ENCODE results near the gene WDR91.
"Not testable (repeated sequence)": the region's sequence is repeated elsewhere in the genome, so short reads cannot be mapped to it uniquely, and the experiment has no call there.

Gene WDR91

DNA sequence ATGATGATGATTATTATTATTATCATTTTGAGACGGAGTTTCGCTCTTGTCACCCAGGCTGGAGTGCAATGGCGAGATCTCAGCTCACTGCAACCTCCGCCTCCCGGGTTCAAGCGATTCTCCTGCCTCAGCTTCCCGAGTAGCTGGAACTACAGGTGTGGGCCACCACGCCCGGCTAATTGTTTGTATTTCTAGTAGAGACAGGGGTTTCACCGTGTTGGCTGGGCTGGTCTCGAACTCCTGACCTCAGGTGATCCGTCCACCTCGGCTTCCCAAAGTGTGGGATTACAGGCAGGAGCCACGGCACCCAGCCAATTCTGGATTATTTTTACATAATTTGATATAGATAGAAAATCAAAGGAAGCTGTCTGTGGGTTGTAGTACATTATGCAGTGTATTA, 22.8 kb upstream of the WDR91 start:
- in situ Hi-C loops (cut with HindIII; ENCODE audit: low sequenced_read_pairs) = not testable (repeated sequence)

DNA sequence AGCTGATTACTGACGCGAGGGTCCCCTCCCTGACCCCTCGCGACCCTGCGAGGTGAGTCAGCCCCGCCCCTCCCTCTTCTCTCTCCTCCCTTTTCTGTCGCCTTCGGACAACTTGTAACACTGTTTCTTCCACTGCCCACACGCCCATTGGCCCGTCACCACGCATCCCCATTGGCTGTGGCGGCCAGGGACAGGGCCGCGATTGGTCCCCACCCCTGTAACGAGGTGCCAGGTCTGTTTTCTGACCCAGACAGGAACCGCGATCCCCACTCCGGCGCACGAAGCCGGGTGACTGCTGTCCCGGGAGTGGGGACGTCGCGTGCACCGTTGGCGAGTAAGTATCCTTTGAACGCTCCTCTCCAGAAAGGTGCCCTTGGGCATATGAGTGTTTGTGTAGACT, 22.2 kb upstream of the WDR91 start, which contains the start of gene STRA8:
Gene STRA8, plus strand, starts transcription at position 269 of the 400 bp plus-strand sequence. CDS start 6,687 bp downstream, outside the sequence.
- in situ Hi-C loops (cut with HindIII; ENCODE audit: low sequenced_read_pairs) = no loop called here

DNA sequence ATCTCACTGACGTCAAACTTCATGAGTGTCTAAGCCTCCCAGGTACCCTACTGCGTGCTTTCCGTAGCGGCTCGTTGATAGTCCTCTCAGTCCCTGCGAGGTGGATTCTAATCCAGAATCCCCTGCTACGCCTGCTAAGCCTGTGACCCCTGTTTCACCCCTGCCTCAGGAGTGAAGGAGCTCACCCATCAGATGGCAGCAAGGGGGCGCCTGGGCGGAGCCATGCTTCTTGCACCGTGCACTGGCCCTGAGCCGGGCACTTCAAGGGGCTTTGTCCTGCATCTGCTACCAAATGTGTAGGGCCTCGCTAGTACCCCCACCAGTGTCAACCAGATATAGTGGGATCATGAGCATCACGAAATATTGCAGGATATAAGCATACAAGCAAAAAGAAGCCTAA, 21.4 kb upstream of the WDR91 start:
- in situ Hi-C loops (cut with HindIII; ENCODE audit: low sequenced_read_pairs) = no loop called here

DNA sequence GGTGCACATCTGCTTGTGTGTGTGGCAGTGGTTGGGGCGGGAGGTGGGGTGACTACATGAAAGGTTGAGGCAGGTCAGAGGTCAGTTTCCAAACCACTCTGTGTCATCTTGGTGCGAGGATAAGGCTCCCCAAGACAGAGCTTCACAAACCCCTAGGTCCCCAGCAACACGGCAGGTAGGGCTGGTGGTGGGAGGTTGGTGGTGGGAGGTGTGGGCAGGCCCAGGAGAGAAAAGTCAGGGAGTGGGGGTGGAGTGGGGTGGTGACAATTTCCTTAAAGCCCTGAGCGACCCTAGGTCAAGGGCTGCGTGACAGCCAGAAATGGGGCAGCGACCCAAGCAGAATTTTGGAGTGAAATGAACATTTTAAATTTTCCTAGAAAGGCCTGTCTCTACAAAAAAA, 20.8 kb upstream of the WDR91 start:
- in situ Hi-C loops (cut with HindIII; ENCODE audit: low sequenced_read_pairs) = no loop called here

DNA sequence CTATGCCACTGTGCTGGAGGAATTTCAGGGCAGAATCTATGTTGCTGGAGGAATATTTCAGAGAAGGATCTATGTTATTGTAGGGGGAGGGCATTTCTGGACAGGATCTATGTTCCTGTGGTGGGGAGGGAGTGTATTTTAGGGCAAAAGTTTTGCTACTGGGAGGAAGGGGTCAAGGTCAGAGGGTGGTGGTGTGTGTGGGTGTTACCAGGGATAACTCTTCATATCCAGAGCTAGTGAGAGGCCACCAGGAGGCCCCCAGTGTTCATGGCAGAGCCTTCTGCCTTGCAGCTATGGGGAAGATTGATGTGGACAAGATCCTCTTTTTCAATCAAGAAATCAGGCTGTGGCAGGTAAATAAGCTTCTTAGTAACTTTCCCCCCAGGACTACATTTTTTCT, 20.4 kb upstream of the WDR91 start:
- in situ Hi-C loops (cut with HindIII; ENCODE audit: low sequenced_read_pairs) = no loop called here

DNA sequence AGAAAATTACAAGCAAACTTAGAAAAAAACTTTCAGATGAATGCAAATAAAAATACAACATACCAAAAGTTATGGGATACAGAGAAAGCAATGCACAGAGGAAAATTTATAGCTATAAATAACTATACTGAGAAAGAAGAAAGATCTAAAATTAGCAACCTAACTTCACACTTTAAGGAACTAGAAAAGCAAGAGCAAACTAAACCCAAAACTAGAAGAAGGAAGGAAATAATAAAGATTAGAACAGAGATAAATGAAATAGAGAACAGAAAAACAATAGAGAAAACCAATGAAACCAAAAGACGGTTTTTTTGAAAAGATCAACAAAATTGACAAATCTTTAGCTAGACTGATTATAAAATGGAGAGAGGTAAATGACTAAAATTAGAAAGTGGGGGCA, 12.7 kb upstream of the WDR91 start:
- in situ Hi-C loops (cut with HindIII; ENCODE audit: low sequenced_read_pairs) = no loop called here

DNA sequence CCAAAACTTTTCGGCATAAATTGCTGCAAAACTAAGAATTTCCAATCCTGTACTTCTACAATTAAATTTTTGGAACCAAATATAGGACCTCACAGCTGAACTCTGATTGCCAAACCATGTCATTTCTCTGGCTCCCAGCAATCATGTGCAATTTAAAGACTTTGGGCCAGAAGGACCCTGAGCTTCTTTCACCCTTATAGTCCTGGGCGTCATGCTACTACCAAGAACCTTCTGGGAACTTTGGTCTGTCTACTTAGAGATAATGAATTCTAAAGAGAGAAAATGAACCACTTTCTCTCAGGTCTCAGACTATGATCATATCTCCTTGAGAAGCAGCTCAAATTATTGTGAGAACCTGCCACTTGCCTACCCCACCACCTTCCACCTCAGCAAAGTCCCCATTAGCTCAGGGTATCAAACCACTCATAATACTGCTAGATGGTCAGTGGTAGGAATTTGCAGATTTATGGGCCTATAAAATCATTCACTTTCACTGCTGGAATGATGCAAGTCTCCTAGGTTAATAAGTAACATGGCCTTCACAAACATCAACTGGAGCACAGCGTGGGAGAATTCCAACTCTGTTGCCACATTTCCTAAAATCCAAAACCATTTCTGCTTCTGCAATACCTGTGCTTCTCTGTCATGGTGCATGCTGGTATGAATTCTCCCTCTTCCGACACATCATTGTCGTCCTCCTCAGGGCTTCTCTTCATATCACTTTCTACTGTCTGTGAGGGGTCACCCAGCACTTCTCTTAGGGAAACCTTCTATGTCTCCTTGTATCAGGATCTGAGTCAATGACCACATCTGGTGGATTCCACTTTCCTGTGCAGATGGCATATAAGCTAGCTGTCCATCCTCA, 6.6 kb upstream of the WDR91 start:
- in situ Hi-C loops (cut with HindIII; ENCODE audit: low sequenced_read_pairs) = no loop called here

DNA sequence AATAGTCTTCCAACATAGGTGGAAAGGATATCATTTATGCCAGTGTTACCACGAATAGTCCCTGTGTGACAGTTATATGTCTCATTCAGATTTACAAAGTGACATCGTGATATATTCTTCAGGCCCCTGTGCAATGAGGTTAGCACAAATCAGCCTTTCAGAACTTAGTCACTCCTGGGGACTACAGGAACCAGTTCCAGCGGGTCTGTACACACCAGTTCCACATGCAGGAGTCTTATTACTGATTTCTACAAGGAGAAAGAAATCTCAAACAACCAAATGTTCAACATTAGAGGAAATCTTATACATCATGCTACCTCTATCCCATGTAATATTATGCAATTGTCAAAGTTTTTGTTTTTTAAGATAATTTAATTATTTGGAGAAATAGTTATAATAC, 4.4 kb upstream of the WDR91 start:
- in situ Hi-C loops (cut with HindIII; ENCODE audit: low sequenced_read_pairs) = no loop called here

DNA sequence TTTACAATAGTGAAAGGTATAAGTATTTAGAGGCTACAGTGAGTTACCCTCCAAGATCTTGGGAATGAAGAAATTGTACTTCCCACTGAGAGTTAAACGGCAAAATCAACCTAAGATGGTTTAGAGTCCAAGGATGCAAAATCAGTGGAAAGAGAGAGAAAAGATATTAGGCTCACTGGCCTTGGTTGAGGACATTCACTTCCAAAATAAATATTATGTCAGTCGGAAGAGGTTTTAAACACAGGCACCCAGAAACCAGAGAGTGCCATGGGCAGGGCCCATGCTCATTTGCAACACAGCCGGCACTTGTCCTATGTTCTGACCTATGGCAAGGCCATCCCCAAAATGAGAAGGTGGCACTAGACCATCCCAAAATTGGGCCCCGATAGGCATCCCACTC, 3.9 kb upstream of the WDR91 start:
- in situ Hi-C loops (cut with HindIII; ENCODE audit: low sequenced_read_pairs) = no loop called here

DNA sequence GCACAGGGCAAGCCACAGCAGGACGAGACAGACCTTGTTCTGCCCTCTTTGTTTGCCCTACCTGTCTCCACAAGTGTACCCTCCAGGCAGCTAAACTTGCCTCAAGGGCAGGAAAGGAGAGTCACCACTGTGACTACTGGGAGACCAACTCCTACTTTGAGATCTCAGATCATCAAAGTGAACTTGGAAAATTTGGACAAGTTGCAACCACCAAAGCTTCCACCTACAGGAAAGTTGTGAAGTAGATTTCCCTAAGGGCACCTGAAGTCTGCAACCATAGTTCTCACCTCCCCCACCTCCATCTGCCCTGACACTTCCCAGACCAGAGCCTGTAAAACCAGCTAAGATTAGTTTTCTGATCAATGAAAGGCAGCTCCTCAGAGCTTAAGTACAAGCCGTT, 2.5 kb upstream of the WDR91 start:
- in situ Hi-C loops (cut with HindIII; ENCODE audit: low sequenced_read_pairs) = no loop called here

DNA sequence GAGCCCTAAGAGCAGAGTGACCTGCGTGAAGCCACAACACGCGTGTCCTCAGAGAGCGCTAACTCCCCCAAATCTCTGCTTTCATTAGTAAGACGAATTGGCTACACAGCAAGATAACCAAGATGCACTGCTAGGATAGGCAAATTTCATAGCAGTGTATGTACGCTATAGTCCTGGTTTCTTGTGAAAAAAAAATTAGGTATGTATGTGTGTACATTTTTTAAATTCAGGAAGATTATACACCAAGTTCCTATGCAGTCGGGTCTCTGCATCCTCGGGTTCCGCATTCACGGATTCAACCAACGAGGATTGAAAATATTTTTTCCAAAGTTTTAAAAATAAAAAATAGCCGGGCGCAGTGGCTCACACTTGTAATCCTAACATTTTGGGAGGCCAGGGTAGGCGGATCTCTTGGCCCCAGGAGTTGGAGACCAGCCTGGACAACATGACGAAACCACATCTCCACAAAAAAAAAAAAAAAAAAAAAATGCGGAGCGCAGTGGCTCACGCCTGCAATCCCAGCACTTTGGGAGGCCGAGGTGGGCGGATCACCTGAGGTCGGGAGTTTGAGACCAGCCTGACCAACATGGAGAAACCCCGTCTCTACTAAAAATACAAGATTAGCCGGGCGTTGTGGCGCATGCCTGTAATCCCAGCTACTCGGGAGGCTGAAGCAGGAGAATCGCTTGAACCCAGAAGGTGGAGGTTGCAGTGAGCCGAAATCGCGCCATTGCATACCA, 790 bp upstream of the WDR91 start:
- in situ Hi-C loops (cut with HindIII; ENCODE audit: low sequenced_read_pairs) = not testable (repeated sequence)

DNA sequence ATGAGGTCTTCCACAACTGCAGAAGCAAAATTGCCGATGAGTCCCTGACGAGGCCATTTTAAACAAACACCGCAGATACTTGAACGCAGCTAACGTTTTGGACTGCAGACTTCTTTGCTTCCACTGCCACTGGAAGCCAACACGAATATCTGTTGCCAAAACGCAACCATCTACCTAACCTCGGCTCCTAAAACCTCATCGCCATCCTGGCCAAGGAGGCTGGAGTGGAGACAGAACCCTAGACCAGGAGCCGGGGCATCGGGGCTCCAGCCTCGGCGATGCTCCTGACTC, 493 bp downstream of the WDR91 start:
- in situ Hi-C loops (cut with HindIII; ENCODE audit: low sequenced_read_pairs) = no loop called here

DNA sequence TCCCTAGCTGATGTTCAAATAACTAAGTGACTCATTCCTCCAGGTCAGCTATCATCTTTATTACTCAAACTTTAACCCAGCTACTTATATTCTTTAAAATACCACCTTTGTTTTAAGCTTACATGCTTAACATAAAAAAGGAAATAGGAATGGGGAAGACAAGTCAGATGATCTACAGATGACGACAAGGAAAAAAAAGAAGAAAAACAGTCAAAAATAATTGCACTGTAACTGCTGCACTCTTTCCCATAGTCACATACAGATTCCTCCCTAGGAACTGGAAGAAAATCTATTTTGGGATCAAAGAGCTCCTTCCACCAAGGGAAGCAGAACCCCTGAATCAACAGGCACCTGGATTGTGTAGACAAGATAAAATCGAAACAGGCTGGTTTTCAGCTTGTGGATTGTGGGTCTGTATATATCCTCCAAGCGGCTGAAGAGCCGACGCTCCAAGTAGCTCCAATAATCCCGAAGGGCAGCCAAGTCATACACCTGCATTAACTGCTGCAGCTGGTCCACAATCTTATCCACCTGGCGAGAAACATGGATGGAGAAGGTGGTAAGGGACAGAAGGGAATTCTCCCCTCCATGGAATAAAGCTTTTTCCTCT, 2.0 kb downstream of the WDR91 start:
- in situ Hi-C loops (cut with HindIII; ENCODE audit: low sequenced_read_pairs) = no loop called here

DNA sequence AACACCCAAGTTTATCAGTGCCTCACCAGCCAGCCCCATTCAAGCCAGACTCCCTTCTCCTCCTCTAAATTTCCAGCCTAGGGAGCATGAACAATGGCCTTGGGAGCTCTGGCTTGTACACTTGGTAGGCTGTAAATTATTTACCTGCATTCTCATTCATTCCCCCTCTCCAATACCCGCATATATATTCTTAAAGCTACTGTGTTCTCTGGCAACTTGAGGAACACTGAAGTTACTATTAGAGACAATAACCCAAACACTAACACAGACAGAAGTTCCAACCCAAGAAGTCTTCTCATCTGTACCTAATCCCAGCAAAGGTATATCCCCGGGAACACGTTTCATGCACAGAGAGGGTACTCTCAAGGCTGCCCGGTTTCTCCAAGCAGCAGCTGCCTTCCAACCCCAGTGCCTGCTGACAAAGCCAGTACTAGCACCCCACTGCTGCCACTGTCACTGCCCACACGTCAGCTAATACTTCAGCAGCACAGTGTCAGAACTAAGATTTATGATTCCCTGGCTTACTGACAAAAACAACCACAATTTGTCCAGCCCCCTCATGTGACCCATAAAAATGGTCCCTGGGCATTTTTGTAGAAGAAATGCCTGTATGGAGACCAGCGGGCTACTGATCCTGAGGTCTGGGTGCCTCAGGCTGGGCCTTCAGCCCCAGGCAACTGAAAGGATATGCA, 3.1 kb downstream of the WDR91 start:
- in situ Hi-C loops (cut with HindIII; ENCODE audit: low sequenced_read_pairs) = no loop called here

DNA sequence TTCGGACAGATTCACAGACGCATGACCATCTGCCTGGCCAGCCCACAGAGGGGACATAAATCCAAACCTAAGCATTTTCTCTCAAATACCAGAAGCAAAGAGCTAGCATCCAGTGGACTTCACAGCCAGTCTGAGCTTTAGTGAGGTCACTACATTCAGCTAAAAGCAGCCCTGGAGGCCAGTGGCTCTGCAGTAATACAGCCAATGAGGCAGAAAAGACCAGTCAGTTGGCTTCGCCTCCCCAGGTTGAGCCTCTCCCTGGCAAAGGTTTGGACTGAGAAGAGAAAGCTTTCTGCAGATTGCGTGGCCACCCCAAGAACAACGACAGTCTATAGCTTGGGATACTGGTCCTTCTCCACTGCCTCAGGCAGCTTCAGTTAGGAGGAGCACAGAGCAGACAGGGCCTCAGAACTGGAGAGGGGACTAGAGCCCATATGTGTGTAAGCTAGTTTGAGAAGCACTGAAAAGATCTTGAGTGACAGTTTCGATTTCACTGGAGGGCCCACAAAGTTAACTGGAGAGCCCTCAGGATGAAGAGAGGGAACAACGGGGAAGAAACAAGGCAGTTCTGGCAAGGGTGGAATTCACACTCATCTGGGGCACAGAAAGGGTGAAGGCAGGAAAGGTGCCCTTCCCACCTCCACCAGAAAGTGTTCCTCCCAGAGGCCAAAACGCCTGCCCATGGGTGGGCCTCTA, 3.8 kb downstream of the WDR91 start:
- in situ Hi-C loops (cut with HindIII; ENCODE audit: low sequenced_read_pairs) = no loop called here

DNA sequence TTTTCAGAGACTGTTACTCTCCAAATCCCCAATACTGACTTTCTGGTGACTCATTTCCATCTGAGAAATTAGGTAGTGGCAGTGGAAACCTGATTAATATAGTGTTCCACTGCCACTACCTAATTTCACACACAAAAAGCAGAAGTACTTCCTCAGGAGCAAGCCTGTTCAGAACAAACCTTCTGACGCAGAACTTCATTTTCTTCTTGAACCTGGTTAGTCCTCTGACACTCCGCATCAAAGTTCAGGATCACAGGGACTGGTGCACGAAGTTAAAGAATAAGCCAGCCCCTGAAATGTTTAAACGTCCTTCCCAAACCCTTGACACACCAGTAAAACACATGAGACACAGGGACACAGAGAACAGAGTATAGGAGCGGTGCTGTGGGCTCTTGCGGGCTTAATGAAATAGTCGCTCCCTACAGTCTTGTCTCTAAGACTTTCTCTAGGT, 4.4 kb downstream of the WDR91 start:
- in situ Hi-C loops (cut with HindIII; ENCODE audit: low sequenced_read_pairs) = no loop called here

DNA sequence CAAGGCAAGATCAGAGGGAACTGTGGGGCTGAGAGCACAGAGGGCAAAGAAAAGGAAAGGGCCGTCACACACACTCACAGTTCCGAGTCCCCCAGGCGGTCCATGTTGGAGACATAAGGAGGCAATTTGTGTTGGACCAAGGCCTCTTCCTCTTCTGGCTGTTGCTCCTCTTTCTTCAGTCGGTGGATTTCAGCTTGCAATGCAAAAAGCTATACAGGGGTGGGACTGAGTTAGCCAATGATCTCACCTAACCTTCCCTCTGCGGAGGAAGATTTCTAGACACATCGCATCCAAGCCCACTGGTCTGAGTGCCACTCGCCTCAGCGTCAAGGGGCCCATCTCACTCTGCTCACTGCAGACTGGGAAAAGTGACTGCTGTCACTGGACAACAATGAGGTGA, 5.5 kb downstream of the WDR91 start:
- in situ Hi-C loops (cut with HindIII; ENCODE audit: low sequenced_read_pairs) = no loop called here

DNA sequence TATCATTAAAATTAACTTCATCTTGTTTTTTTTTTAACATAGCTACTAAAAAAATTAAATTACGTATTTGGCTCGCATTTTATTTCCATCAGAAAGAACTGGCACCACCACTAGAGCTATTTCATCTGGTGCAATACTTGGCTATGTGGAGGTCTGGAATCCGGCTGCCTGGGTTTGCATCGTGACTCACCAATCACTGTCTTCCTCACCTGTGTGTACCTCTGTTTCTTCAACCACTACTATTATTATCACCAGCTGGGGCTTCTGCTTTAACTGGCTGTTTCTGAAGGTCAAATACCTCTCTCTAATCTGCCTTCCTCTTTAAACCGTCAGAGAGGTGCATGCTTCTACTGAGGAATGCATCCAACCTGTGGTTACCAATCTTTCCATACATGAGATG, 6.5 kb downstream of the WDR91 start:
- in situ Hi-C loops (cut with HindIII; ENCODE audit: low sequenced_read_pairs) = no loop called here

DNA sequence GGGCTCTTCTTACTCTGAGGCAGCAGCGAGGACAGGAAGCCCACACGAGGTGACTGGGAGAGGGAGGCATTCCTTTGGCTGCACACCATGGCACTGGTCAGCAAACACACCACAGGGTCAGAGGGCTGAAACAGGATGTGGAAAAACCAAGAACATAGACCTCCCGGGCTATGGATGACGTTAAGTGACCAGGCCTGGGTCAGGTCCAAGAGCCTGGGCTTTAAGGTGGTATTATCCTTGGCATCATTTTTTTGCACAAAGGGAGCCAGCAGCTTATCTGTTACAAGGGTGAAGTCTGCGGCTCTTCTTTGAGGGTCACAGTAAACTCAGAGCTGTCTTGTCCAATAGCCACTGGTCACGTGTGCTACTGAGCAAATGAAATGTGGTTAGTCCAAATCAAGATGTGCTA, 7.0 kb downstream of the WDR91 start:
- in situ Hi-C loops (cut with HindIII; ENCODE audit: low sequenced_read_pairs) = no loop called here

DNA sequence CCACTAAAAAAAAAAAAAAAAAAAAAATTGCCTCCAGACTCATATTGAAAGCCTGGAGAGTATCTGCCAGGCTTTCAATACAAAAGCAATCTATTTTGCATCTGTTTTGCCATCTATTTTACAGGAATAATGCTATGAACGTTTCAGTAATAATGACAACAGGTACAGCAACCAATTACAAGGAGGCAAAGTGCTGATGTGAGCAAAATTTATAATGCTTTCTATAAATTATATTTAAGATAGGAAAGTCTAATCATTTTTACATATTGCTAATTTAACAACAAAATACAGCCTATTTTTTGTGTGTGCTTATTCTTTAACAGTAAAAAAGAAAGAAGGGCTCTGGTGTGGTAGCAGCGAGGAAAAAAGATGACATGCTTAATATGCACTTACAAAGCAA, 10.0 kb downstream of the WDR91 start:
- in situ Hi-C loops (cut with HindIII; ENCODE audit: low sequenced_read_pairs) = no loop called here

DNA sequence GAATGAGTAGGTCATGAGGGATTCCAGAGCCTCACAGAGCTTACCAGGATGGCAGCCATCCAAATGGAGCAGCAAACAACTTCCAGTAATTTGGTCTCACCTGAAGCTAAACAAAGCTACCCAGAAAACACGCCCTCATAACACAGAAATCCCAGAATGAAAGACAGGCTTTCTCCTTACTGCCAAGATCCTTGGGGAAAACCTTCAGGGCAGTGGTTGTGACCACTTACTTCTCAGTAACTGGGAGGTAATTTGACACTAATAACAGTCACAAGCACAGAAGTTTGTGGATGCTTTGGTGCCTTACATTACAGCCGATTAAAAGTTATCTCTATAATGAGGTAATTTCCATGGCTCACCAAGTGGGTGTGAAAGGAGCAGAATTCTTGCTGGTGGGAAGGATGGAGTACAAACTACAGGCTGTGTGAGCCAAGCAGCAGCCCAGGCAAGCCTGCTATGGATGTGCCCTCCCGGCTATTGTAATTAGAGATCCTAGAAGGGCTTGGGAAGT, 10.4 kb downstream of the WDR91 start:
- in situ Hi-C loops (cut with HindIII; ENCODE audit: low sequenced_read_pairs) = no loop called here
